Adrenal gland (tissue), 12 donors: ENCODE results near the gene ISY1. TPM values are rescaled to one million over a fixed set of nuclear protein-coding genes. Genes with fewer than 3 reads are reported as not detected.

Experiments used
- DNase-seq, 7 donors: peaks; one replicate each; pipeline ENCODE4 v3.0.0-alpha.2; 2019 to 2020
- H3K27ac ChIP-seq, 5 donors: fragments of 200-600 bp; sonication (generic) in 4 of 5; 1 replicate in 3 of 5; 2 replicates in 2 of 5; pipeline versions ENCODE4 v1.5.1 to v1.8.0; 2016 to 2020; ENCODE audit warnings: mild to moderate bottlenecking in 1 of 5
- H3K27me3 ChIP-seq: fragments of 200-600 bp; 2 replicates; pipeline ENCODE4 v1.8.0; 2021
- H3K36me3 ChIP-seq, 2 donors: fragments of 200-600 bp; replicated peaks in 1 of 2; 1 replicate in 1 of 2; 2 replicates in 1 of 2; pipeline versions ENCODE4 v1.5.1 to v1.8.0; 2018 to 2022
- H3K4me1 ChIP-seq, 2 donors: fragments of 200-600 bp; replicated peaks in 1 of 2; 1 replicate in 1 of 2; 2 replicates in 1 of 2; pipeline versions ENCODE4 v1.5.1 to v1.8.0; 2018 to 2021
- H3K4me3 ChIP-seq, 4 donors: fragments of 200-600 bp; sonication (generic) in 3 of 4; one replicate each; pipeline ENCODE4 v1.5.1; 2016 to 2018
- H3K9me3 ChIP-seq, 3 donors: fragments of 200-600 bp; sonication (generic) in 1 of 3; replicated peaks in 1 of 3; 1 replicate in 2 of 3; 2 replicates in 1 of 3; pipeline versions ENCODE4 v1.5.1 to v1.8.0; 2016 to 2021
- POLR2A ChIP-seq, 2 donors: fragments of 450-650 bp; IDR thresholded peaks; one replicate each; pipeline ENCODE4 v1.6.1; 2017; ENCODE audit warnings: antibody characterized with exemption in 2 of 2, mild to moderate bottlenecking in 2 of 2, moderate library complexity in 1 of 2
- WGBS, 4 donors: extraction: QIAGEN DNeasy Blood & Tissue Kit in 2 of 4; methylation state at CpG; one replicate each; pipeline versions ENCODE4 v1.1.5 to v1.1.7; 2013 to 2017; 5-methylcytosine and 5-hydroxymethylcytosine counted together
- intact Hi-C, 2 donors: fragments of 100-400 bp; cut with DNase I; formaldehyde crosslinking; loops; one replicate each; pipeline versions ENCODE4 v1.14.1 to v1.15.0; 2022 to 2023
- polyA plus RNA-seq, 3 donors: library from polyadenylated mRNA; stranded (reverse); fragments of 200-250 nt in 2 of 3; fragments of 350-450 nt in 1 of 3; fragmentation: Illumina TruSeq in 1 of 3; extraction: RNeasy Lipid Tissue Mini Kit (QIAGEN cat#74804) in 1 of 3; gene quantifications; one replicate each; pipeline ENCODE4 v1.2.3, GENCODE V29; 2013 to 2014
- total RNA-seq, 9 donors: library from RNA; depleted of rRNA in 4 of 9; stranded (reverse); fragments of >200 nt in 4 of 9; fragments of 120-200 nt in 1 of 9; fragmentation: NEBNext Ultra II Directional in 1 of 9; extraction: Animal tissue kit (Norgen Biotek cat#: 25700) in 1 of 9; gene quantifications; one replicate each; pipeline versions ENCODE4 v1.1.0 to v1.2.4, GENCODE V29; 2013 to 2023
- TF ChIP-seq, protein P1 (sequence below), 6 experiments: fragments of 450-650 bp in 4 of 6; fragments of 200-600 bp in 2 of 6; sonication (generic) in 1 of 6; IDR thresholded peaks; 1 replicate in 5 of 6; 2 replicates in 1 of 6; pipeline versions ENCODE4 v1.5.1 to v1.8.0; 2016 to 2021; ENCODE audit warnings: antibody characterized with exemption in 6 of 6, mild to moderate bottlenecking in 2 of 6, moderate library complexity in 1 of 6
- donor health status: healthy with polysubstance abuse.
- donor health status: Bipolar disorder and iron deficiency.
- donor health status: DM: yes; HTN: yes; CAD: no.
- donor health status: DM: no; HTN: no; CAD: no.
- donor health status: DM: no; HTN: no; CAD: no.
- donor health status: DM: yes; HTN: yes; CAD: no.

ISY1 gene
- total and polyA plus RNA-seq, 12 donors, result 4.1 to 40.0 (median 26.1) TPM

DNA sequence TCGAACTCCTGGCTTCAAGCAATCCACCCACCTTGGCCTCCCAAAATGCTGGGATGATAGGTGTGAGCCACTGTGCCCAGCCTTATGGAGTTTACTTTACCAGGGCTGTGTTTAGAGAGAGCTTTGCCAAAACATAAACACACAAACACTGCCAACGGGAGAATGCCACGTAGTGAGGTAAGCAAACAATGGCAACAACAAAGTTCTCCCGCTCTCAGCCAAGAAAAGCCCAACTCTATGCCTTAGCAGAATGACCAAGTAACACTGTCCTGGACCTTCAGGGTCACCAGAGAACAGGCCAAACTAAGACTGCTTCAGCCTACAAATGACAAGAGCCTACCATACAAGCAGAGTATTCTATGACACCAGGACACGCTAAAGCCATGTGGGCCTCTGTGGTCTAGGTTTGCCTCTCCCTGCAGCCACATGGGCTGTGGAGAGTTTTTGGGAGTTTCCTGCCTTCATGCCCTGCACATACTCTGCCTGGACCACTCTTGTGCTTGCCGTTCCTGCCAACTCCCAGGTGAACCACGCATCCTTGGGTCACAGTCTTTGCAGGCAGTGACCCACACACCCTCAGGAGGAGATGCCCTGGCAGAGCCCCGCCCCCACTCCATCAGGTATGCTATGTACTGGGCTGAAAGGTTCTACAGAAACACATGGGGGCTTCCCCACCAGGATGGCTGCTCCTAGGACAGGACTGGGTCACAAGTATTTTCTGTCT, 44.4 kb upstream of the ISY1 start:
- Histone ChIP-seq H3K4me1 (peaks cover 0 to 4% of the 10 kb centered on the region in 2 donors), H3K9me3 (no peaks in the 10 kb centered on the region), H3K4me3 (no peak overlapping the region), H3K36me3 (no peaks in the 10 kb centered on the region), H3K27me3 (no peaks in the 10 kb centered on the region), H3K27ac (no peak overlapping the region)
- no peak for TF ChIP-seq POLR2A (IDR thresholded peaks at IDR 0.05)
- TF ChIP-seq, protein P1, sequence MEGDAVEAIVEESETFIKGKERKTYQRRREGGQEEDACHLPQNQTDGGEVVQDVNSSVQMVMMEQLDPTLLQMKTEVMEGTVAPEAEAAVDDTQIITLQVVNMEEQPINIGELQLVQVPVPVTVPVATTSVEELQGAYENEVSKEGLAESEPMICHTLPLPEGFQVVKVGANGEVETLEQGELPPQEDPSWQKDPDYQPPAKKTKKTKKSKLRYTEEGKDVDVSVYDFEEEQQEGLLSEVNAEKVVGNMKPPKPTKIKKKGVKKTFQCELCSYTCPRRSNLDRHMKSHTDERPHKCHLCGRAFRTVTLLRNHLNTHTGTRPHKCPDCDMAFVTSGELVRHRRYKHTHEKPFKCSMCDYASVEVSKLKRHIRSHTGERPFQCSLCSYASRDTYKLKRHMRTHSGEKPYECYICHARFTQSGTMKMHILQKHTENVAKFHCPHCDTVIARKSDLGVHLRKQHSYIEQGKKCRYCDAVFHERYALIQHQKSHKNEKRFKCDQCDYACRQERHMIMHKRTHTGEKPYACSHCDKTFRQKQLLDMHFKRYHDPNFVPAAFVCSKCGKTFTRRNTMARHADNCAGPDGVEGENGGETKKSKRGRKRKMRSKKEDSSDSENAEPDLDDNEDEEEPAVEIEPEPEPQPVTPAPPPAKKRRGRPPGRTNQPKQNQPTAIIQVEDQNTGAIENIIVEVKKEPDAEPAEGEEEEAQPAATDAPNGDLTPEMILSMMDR (IDR thresholded peaks at IDR 0.05), result no peak
- DNase-seq, result no peak
- intact Hi-C loops, result no loop called here
- WGBS, 4 donors, result 91 to 92% (median 92%) methylated on average over 7 to 8 of the region's 8 CpGs

DNA sequence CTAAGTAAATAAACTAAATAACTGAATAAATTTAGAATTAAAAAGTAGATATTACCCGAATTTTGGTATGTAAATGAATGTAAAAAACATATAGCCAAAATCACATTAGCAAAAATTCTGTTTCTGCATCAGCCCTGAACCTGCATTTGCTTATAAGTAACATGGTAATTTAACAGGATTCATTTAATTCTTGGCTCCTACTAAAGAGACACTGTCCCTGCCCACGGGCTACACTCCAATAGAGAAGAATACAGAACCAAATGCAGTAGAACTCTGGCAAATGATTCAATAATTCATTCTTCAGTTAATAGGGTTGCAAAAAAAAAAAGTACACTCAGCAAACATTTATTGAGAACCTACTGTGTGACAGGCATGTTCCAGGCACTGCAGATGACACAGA, 43.6 kb upstream of the ISY1 start:
- DNase-seq, result no peak
- H3K9me3 ChIP-seq, result no peaks in the 10 kb centered on the region
- 79 to 88% (median 87%) methylated on average over 2 of the region's 2 CpGs for WGBS, 4 donors
- peaks cover 3 to 7% of the 10 kb centered on the region in 2 donors for H3K4me1 ChIP-seq
- no peak overlapping the region for H3K27ac ChIP-seq
- no peaks in the 10 kb centered on the region for H3K36me3 ChIP-seq
- TF ChIP-seq POLR2A (IDR thresholded peaks at IDR 0.05), result no peak
- TF ChIP-seq, protein P1 (IDR thresholded peaks at IDR 0.05), result no peak
- no peaks in the 10 kb centered on the region for H3K27me3 ChIP-seq
- intact Hi-C loops, result no loop called here
- no peak overlapping the region for H3K4me3 ChIP-seq

DNA sequence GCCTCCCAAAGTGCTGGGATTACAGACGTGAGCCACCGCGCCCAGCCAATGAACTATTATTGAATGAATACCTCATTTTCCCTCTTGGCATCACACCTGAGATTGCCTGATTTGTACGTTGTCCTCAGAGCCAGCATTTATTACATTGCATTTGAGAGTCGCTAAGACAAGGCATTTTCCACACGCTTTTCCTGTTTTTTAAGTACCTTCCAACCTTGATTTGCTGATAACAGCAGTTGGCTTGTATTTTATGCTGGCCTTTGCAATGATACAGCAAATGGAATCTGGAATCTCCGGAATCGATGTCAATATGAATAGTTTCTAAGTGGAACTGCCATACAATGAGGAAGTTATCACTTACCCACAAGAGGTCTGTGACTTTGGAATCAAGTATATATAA, 38.5 kb upstream of the ISY1 start:
- intact Hi-C loops, result no loop called here
- 51 to 66% (median 58%) methylated on average over 8 of the region's 8 CpGs for WGBS, 4 donors
- Histone ChIP-seq H3K4me1 (peaks cover 23 to 31% of the 10 kb centered on the region in 2 donors), H3K27me3 (no peaks in the 10 kb centered on the region), H3K36me3 (no peaks in the 10 kb centered on the region), H3K4me3 (no peak overlapping the region), H3K9me3 (no peaks in the 10 kb centered on the region), H3K27ac (peak overlapping the region in 1 of 5 donors; percentile 37)
- TF ChIP-seq, protein P1 (IDR thresholded peaks at IDR 0.05), result no peak
- DNase-seq, result no peak

- Histone ChIP-seq H3K4me1 (peaks cover 23 to 31% of the 10 kb centered on the region in 2 donors), H3K9me3 (no peaks in the 10 kb centered on the region), H3K27me3 (no peaks in the 10 kb centered on the region), H3K36me3 (no peaks in the 10 kb centered on the region), H3K27ac (peak overlapping the region; percentile 2 to 93 (median 79)), H3K4me3 (no peak overlapping the region)
- TF ChIP-seq, protein P1 (IDR thresholded peaks at IDR 0.05), result no peak
- no peak for TF ChIP-seq POLR2A (IDR thresholded peaks at IDR 0.05)
- DNase-seq, result no peak
- intact Hi-C loops, result no loop called here
- 64 to 89% (median 86%) methylated on average over 1 of the region's 1 CpG for WGBS, 4 donors
Measured at GRCh38 chr3:129197321-129197720, 36.5 kb upstream of the ISY1 start.
